Eye (tissue), 1 donor: ENCODE data around the gene SMARCD1.
A peak's percentile ranks its signal among the peaks of the same experiment; 100 is the strongest.

ENCODE experiments used
- DNase-seq: peaks from one replicate; pipeline ENCODE4 v3.0.0-alpha.2; 2015

The SMARCD1 gene

GRCh38 chr12:50084775-50085614, at the start of gene SMARCD1:
SMARCD1 (plus strand) TSS chr12:50085342; CDS start chr12:50085370, 28 bp downstream.
- peak; percentile 95 for DNase-seq

DNA sequence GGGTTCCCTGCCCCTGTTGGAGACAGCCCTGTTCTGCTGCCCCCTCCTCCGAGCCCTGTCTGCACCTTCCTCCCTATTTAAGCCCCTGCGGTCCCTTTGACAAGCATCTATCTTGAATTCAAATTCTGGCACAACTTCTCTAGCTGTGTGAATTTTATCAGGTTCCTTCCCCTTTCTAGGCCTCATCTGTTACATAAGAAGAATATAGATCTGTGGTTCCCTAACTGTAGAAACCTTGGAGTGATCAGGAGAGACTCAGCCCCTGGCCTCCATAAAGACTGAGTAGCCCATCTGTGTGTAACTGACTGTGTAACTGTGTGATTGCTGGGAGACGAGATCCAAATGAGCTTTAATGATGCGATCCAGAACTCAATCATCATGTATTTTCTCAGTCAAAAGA, 46.8 kb upstream of the SMARCD1 start:
- no peak for DNase-seq

DNA sequence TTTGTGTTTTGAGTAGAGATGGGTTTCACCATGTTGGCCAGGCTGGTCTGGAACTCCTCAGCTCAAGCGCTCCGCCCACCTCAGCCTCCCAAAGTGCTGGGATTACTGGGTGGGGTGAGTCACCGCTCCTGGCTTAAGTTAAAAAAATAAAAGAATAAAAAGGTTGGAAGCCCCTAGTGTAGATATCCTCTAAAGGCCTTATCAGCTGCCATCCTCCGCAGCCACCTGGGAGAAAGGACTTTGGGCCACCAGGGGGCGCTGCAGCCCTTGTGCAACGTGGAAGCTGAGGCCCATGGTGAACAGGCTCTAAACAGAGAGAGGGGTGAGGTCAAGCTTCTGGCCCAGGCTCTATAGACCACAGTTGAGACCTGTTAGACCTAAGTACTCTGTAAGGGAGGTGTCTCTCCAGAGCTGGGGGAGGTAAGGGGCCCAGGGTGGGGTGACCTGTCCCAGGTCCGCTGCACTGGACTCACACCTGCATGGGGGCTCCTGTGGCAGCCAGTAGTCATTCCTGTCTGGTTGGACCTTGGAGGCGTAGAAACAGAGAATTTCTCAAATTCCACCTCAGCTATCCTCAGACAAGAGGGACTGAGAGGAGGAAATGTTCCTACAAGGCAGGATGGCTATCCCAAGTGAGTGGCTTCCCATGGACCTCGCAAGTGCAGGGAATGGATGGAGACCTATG, 45.8 kb upstream of the SMARCD1 start:
- peak; percentile 93 for DNase-seq

GRCh38 chr12:50040657-50041056, 44.5 kb upstream of the SMARCD1 start:
- DNase-seq, result no peak

DNA sequence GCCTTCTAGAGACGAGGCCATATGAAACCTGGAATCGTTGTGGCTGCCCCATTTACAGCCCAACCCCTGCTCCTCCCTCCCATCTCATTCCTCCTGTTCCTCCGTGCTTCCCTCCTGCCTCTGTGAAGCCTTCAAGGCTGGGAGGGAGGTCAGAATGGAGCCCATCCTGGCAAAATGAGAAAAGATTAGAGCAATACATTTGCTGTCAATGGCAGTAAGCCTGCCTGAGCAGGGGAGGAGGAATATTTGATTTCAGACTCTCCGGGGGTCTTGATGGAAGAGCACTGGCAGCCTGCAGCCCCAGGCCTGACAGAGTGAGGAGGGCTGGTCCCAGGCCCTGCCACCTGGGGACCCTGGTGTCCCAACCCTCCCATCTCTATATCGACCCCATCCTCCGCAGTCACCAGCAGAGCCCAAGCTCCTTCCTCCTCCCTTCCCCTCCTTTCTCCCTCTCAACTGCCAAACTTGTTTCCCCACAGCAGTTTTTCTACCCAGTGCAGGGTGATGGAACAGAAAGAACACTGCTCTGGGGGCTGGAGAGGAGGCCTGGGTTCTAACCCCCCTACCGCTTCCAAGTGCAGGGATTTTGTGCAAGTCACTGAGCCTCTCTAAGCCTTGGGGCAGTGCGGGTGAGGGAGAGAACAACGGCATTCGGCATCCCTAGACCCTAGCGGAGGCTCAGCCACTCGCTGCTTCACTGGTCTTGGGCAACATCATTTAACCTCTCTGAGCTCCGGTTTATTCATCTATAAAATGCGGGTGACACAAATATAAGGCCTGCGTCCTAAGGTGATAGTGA, 43.9 kb upstream of the SMARCD1 start:
- DNase-seq, result no peak

GRCh38 chr12:50041962-50042361, 43.2 kb upstream of the SMARCD1 start:
- DNase-seq, result no peak

- no peak for DNase-seq
Measured at GRCh38 chr12:50042693-50043092, 42.4 kb upstream of the SMARCD1 start.

- no peak for DNase-seq
Measured at GRCh38 chr12:50043308-50043707, 41.8 kb upstream of the SMARCD1 start.

DNA sequence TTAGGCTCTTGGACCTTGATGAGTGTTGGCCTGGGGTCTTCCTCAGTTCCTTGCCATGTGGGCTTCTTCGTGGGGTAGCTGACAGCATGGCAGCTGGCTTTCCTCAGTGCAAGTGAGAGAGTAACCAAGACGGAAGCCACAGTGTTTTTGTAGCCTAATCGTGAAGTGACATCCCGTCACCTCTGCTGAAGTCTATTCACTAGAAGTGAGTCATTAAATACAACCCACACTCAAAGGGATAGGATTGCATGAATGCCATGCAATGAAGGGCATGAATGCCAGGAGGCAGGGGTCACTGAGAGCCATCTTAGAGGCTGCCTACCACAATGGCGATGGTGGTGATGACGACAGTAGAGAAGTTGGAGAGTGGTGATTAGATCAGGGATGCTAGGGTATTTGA, 41.3 kb upstream of the SMARCD1 start:
- DNase-seq, result no peak

- DNase-seq, result no peak
Measured at GRCh38 chr12:50047693-50048250, 37.4 kb upstream of the SMARCD1 start.

GRCh38 chr12:50049254-50050118, 35.7 kb upstream of the SMARCD1 start:
- no peak for DNase-seq

DNA sequence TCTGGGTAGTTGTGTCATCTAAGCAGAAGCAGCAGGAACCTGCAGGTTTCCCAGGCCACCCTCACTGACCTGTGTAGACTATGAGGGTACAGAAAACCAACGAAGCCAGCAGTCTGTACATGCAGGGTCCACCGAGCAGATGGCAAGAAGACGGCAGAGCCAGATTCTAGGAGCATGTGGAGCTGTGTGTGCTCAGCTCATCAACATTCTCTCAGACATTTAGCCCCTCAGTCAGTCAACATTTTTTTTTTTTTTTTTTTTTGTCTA, 35.1 kb upstream of the SMARCD1 start:
- no peak for DNase-seq

DNA sequence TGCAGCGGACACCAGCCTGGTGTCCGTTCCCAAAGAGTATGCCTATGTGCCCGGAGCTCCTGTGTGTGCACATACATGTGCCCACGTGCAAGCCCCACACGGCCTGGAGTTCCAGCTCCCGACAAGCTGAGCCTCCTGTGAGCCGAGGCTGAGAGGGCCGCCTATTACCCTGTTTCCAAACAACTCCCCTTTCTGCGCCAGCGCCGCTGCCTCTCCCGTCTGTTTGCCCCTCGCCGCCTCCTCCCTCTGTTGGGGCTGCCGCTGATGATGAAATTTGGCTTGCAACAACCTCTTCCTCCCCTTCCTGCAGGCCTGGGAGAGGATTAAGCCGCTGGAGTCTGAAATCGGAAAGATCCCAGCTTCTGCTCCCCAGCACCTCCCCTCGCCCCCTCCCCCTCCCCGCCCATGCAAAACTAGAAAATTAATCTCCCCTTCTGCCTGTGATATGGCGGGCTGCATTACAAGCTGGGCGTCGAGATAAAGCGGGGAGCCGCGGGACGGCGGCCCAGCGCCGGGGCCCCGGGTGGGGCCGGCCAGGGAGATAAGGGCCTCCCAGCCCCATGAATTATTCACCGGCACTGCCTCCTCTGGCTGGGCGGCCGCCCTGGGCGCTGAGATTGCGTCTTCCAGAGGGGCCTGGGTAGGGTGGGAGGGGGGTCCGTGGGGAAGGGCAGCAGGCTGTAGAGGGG, 34.6 kb upstream of the SMARCD1 start:
- DNase-seq, result peak; percentile 81

DNA sequence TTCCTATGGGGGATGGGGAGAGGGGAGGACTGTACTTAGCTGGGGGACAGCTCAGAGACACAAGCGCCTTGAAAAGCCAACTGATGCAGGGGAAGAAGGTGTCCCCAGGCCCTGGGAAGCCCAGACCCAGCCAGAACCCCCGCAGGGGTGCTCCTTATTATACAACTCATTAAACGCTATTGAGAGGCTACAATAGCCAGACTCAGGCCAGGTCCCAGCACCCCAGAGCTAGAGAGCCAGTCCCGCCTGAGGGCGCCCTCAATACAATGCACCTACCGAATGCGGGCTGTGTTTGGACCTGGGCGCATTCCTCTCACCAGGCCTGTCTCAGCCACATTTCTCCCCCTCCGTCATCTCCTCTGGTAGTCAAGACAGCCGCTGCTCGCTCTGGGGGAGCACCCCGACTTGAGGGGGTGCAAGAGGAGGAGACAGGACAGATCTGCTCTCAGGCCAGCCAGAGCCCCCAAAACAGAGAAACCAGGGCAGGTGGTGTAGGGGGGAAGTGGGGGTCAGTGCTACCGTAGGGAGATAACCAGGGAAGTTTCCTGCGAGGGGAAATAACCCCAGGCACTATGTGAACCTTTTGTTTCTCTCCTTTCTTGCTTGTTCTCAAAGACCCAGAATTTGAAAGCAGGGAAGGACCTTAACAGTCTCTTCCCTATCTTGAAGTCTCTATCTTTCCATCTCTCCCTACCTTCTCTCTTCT, 33.9 kb upstream of the SMARCD1 start:
- DNase-seq, result peak; percentile 56

DNA sequence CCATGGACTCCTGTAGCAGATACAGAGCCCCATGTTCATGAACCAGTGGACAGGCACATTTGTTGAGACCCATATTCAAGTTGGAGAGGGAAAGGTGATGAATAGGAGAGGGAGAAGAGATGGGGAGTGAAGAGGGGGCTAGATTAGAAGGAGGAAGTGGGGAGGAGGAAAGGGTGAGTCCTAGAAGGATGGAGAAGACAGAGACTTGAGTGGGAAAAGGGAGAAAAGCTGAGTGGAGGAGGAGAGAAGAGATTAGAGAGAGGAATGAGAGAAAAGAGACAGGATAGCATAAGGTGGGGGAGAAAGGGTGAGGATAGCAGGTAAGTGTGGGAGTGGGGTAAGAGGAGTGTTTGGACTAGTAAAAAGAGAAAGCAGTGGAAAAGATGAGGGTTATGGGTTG, 32.6 kb upstream of the SMARCD1 start:
- no peak for DNase-seq

DNA sequence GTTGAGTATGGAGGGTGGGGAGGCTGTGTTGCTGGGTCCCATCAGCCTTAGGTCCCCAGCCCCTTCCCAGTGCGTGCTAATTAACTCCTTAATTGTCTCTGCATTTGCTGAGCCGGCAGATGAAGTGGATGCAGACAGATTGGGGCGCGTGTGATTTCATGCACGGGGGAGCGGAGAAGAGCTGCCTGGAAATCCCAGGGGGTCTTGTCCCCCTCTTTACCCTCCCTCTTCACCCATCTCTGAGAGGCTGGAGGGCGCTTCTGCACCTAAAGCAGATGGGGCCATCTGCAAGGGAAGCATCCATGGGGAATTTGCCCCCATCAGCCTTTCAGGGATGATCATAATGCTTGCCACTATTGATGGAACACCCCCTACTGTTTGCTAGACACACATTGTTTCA, 32.2 kb upstream of the SMARCD1 start:
- DNase-seq, result peak; percentile 49

DNA sequence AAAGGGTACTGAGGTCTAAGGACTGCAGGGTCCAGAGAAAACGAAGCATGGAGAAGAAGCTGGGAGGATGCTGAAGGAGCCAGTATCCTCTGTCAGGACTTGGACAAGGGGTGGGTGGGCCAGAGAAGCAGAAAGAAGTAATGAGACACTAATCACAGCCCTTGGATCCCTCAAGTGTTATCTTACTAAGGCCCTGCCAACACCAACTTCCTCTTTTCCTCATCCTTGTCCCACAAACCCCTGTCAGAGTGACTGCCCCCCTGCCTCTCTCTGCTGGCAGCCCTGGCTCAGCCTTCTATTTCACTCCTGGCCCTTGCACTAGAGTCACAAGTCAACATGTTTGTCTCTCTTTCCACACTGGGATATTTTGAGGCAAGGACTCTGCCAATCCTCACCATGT, 31.6 kb upstream of the SMARCD1 start:
- DNase-seq, result no peak

- DNase-seq, result peak; percentile 71
Measured at GRCh38 chr12:50055831-50056638, 29.1 kb upstream of the SMARCD1 start.

DNA sequence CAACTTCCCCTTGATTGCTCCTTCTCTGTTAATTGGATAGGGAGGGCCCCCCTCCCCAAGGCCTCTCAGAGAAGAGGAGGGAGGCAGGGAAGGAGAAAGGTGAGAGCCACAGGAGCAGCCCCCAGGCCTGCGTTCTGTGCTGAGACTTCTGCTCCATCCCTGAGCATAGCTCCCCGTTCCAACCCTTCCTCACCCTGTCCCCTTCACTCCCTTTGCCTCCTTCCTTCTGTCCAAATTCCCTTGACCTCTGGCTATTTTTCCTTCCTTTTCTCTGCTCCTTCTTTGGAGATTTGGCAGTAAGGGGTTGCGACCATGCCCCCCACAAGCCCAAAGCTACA, 28.5 kb upstream of the SMARCD1 start:
- no peak for DNase-seq
